Body of pancreas (tissue), 4 donors: ENCODE data around the gene PKP1.

ENCODE experiments used
- CTCF ChIP-seq, 7 experiments: fragments of 450-650 bp in 4 of 7; fragments of 200-600 bp in 3 of 7; sonication (generic) in 3 of 7; IDR thresholded peaks; one replicate each; pipeline ENCODE4 v1.5.1; 2016 to 2019; ENCODE audit warnings: antibody characterized with exemption in 7 of 7
- POLR2A ChIP-seq, 3 donors: fragments of 450-650 bp; IDR thresholded peaks; one replicate each; pipeline ENCODE4 v1.6.1; 2016; ENCODE audit warnings: antibody characterized with exemption in 3 of 3, mild to moderate bottlenecking in 2 of 3

DNA sequence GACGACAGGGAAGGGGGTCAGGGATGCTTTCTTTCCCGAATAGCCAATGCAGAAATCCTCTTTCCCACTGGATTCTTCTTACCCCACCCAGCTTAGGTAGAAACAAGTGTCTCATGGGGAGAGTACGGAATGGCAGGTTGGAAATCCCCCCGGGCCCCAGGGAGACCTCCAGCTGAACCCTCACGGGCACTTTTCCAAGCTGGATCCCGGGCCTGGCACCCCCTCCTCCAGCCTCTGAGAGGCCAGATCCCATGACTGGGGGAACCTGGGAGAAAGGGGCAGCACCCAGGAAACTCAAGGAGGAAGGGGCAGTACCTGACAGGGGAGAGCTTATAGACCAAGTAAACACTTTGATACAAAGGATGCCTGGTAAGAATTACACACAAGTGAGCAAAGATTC, 1.3 kb downstream of the PKP1 start:
- TF ChIP-seq CTCF (IDR thresholded peaks at IDR 0.05), result no peak
- no peak for TF ChIP-seq POLR2A (IDR thresholded peaks at IDR 0.05)
